Amygdala (tissue), 56 donors: Measurements from ENCODE around the gene SRRT.
"Not testable (repeated sequence)": the region's sequence is repeated elsewhere in the genome, so short reads cannot be mapped to it uniquely, and the experiment has no call there.

Experiments used
- DNase-seq, 56 donors: peaks; one replicate each; lab custom pipeline; 2025; lab: John Stamatoyannopoulos, UW

Gene SRRT

GRCh38 chr7:100854146-100854895 lies 20.6 kb upstream of the SRRT start:
- DNase-seq: no peak

GRCh38 chr7:100854899-100855298 lies 20.0 kb upstream of the SRRT start:
- DNase-seq: not testable (repeated sequence)

GRCh38 chr7:100855515-100855914 lies 19.4 kb upstream of the SRRT start:
- DNase-seq: no peak

- DNase-seq: no peak
Observed at GRCh38 chr7:100856871-100857282, 18.0 kb upstream of the SRRT start.

- DNase-seq: no peak
Observed at GRCh38 chr7:100859856-100860255, 15.0 kb upstream of the SRRT start.

- no peak for DNase-seq
Observed at GRCh38 chr7:100860702-100861615, 13.9 kb upstream of the SRRT start.

GRCh38 chr7:100861616-100861985 lies 13.3 kb upstream of the SRRT start:
- no peak for DNase-seq

- peak in 6 of 56 donors; percentile 6 to 57 (median 32) for DNase-seq
Observed at GRCh38 chr7:100863406-100863950, 11.4 kb upstream of the SRRT start.

GRCh38 chr7:100864263-100864845 lies 10.5 kb upstream of the SRRT start:
- DNase-seq: no peak

GRCh38 chr7:100865372-100865911 lies 9.5 kb upstream of the SRRT start:
- no peak for DNase-seq

- peak in 55 of 56 donors; percentile 27 to 94 (median 69) for DNase-seq
Observed at GRCh38 chr7:100865938-100866728, 8.8 kb upstream of the SRRT start.

- no peak for DNase-seq
Observed at GRCh38 chr7:100866729-100867039, 8.2 kb upstream of the SRRT start.

- peak in 53 of 56 donors; percentile 15 to 88 (median 62) for DNase-seq
Observed at GRCh38 chr7:100867040-100867775, 7.7 kb upstream of the SRRT start, which contains the start of gene TRIP6. Gene TRIP6, plus strand, starts transcription at chr7:100867387. Its CDS starts 111 bp downstream, at chr7:100867498.

- DNase-seq: peak in 2 of 56 donors; percentile 18 to 28
Observed at GRCh38 chr7:100867776-100868485, 7.0 kb upstream of the SRRT start.

- DNase-seq: no peak
Observed at GRCh38 chr7:100873599-100874299, 1.2 kb upstream of the SRRT start.

- DNase-seq: peak in 2 of 56 donors; percentile 48 to 50
Observed at GRCh38 chr7:100874300-100874576, 665 bp upstream of the SRRT start.

GRCh38 chr7:100875356-100875751 lies 451 bp downstream of the SRRT start:
- peak in 3 of 56 donors; percentile 51 to 69 (median 55) for DNase-seq

- DNase-seq: no peak
Observed at GRCh38 chr7:100878013-100878412, 3.1 kb downstream of the SRRT start.
